Tibial nerve (tissue), 4 donors: ENCODE results near the gene CTNND2. TPM values are rescaled to one million over a fixed set of nuclear protein-coding genes. Genes with fewer than 3 reads are reported as not detected.

ENCODE experiments used
- DNase-seq, 2 donors: peaks; one replicate each; pipeline ENCODE4 v3.0.0-alpha.2; 2019; ENCODE audit warnings: low spot score in 2 of 2
- H3K27ac ChIP-seq, 4 donors: fragments of 200-600 bp; sonication (generic) in 3 of 4; one replicate each; pipeline ENCODE4 v1.5.1; 2017 to 2019; ENCODE audit warnings: mild to moderate bottlenecking in 1 of 4
- H3K27me3 ChIP-seq, 2 donors: fragments of 200-600 bp; sonication (generic) in 1 of 2; one replicate each; pipeline versions ENCODE4 v1.5.1 to v1.6.0; 2017 to 2019
- H3K36me3 ChIP-seq, 3 donors: fragments of 200-600 bp; sonication (generic); one replicate each; pipeline ENCODE4 v1.5.1; 2018 to 2019
- H3K4me1 ChIP-seq, 4 donors: fragments of 200-600 bp; sonication (generic) in 3 of 4; one replicate each; pipeline ENCODE4 v1.5.1; 2017 to 2019
- H3K4me3 ChIP-seq, 4 donors: fragments of 200-600 bp; sonication (generic) in 3 of 4; one replicate each; pipeline ENCODE4 v1.5.1; 2017 to 2019; ENCODE audit warnings: mild to moderate bottlenecking in 1 of 4, moderate library complexity in 1 of 4
- H3K9me3 ChIP-seq, 4 donors: fragments of 200-600 bp; sonication (generic) in 3 of 4; one replicate each; pipeline ENCODE4 v1.5.1; 2017 to 2019
- EP300 ChIP-seq, 2 donors: sonication (generic); formaldehyde crosslinking; IDR thresholded peaks; one replicate each; pipeline ENCODE4 v1.6.1; 2017; ENCODE audit warnings: antibody characterized with exemption in 2 of 2, mild to moderate bottlenecking in 1 of 2
- POLR2A ChIP-seq, 2 donors: fragments of 450-650 bp; IDR thresholded peaks; one replicate each; pipeline ENCODE4 v1.6.1; 2017; ENCODE audit warnings: antibody characterized with exemption in 2 of 2, mild to moderate bottlenecking in 2 of 2, moderate library complexity in 2 of 2
- WGBS, 2 donors: methylation state at CpG; one replicate each; pipeline ENCODE4 v1.1.5; 2018; 5-methylcytosine and 5-hydroxymethylcytosine counted together
- total RNA-seq, 4 donors: library from RNA; depleted of rRNA; stranded (reverse); fragments of >200 nt; gene quantifications; one replicate each; pipeline ENCODE4 v1.1.0, GENCODE V29; 2016
- TF ChIP-seq, protein P1 (sequence below), 5 experiments: fragments of 200-600 bp in 3 of 5; fragments of 450-650 bp in 2 of 5; sonication (generic) in 3 of 5; IDR thresholded peaks; one replicate each; pipeline ENCODE4 v1.5.1; 2016 to 2019; ENCODE audit warnings: antibody characterized with exemption in 5 of 5, mild to moderate bottlenecking in 3 of 5, moderate library complexity in 2 of 5

The CTNND2 gene
- total RNA-seq, 4 donors from 2014 or later: 1.5 to 5.7 (median 2.5) TPM; not detected in 1

DNA sequence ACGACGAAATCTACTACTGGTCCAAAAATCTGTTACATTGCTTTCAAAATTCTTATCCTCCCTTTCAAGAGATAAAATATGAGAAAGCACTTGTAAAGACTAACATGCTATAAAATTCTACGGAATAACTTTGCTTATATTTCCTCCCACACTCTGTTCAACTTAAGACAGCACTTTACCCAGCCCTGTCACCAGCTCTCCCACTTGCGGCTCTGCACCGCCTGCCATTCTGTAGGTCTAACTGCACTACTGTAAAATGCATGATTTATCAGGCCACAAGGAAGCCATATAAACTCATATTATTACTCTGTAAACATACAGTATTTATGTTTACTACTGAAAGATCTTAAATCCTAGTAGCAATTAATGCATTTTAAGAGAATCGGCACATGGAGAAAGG lies 11.4 kb downstream of the CTNND2 start:
- Histone ChIP-seq H3K4me3 (no peak overlapping the region), H3K4me1 (no peaks in the 10 kb centered on the region), H3K9me3 (peaks cover 0 to 13% (median 2%) of the 10 kb centered on the region in 4 donors), H3K27me3 (no peaks in the 10 kb centered on the region), H3K27ac (no peak overlapping the region), H3K36me3 (no peaks in the 10 kb centered on the region)
- DNase-seq: no peak
- WGBS, 2 donors: 85 to 88% methylated on average over 6 of the region's 6 CpGs
- TF ChIP-seq POLR2A (IDR thresholded peaks at IDR 0.05) (no peak), EP300 (IDR thresholded peaks at IDR 0.05) (no peak)
- TF ChIP-seq, protein P1, sequence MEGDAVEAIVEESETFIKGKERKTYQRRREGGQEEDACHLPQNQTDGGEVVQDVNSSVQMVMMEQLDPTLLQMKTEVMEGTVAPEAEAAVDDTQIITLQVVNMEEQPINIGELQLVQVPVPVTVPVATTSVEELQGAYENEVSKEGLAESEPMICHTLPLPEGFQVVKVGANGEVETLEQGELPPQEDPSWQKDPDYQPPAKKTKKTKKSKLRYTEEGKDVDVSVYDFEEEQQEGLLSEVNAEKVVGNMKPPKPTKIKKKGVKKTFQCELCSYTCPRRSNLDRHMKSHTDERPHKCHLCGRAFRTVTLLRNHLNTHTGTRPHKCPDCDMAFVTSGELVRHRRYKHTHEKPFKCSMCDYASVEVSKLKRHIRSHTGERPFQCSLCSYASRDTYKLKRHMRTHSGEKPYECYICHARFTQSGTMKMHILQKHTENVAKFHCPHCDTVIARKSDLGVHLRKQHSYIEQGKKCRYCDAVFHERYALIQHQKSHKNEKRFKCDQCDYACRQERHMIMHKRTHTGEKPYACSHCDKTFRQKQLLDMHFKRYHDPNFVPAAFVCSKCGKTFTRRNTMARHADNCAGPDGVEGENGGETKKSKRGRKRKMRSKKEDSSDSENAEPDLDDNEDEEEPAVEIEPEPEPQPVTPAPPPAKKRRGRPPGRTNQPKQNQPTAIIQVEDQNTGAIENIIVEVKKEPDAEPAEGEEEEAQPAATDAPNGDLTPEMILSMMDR (IDR thresholded peaks at IDR 0.05): no peak

DNA sequence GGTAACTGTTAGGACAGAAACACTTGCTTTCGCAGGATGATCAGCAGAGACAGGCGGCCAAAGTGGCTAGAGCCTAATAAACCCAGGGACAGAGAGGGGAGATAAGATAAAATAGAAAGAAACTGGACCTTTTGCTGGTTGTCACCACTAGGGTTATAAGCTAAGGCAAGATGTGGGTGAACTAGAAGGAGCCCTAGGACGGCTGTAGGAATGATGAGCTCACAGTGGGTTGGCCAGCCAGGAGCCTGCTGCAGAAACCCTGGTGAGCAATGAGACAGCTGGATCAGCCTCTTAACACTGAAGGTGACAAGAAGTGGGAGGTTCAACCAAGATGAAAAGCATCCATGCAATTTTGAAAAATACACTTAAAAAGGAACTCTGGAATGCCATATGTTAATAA lies 13.5 kb downstream of the CTNND2 start:
- Histone ChIP-seq H3K27ac (no peak overlapping the region), H3K4me3 (no peak overlapping the region), H3K4me1 (no peaks in the 10 kb centered on the region), H3K27me3 (no peaks in the 10 kb centered on the region), H3K36me3 (no peaks in the 10 kb centered on the region), H3K9me3 (no peaks in the 10 kb centered on the region)
- 64 to 72% methylated on average over 3 of the region's 3 CpGs for WGBS, 2 donors
- TF ChIP-seq, protein P1 (IDR thresholded peaks at IDR 0.05): no peak
- TF ChIP-seq POLR2A (IDR thresholded peaks at IDR 0.05) (no peak), EP300 (IDR thresholded peaks at IDR 0.05) (no peak)
- DNase-seq: no peak

DNA sequence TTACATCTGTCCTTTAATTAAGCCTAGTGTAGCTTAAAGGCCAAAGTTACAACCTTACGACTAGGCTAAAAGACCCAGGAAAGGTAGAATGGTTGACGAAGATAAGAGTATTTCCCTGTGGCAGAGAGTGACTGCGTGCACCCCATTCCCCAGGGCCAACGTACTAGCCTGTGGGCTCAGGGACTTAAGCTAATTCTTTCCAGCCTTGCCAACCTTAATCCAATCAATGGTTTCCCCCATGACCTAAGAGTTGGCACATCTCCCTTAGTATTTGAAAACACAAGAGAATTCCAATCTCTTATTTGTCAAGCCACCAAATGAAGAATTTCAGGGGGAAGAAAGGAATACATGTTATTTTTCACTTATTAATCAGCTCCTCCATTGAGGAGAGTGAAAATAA lies 16.0 kb downstream of the CTNND2 start:
- no peaks in the 10 kb centered on the region for H3K36me3 ChIP-seq
- DNase-seq: no peak
- no peak overlapping the region for H3K27ac ChIP-seq
- no peaks in the 10 kb centered on the region for H3K27me3 ChIP-seq
- H3K4me1 ChIP-seq: no peaks in the 10 kb centered on the region
- no peaks in the 10 kb centered on the region for H3K9me3 ChIP-seq
- H3K4me3 ChIP-seq: no peak overlapping the region
- TF ChIP-seq EP300 (IDR thresholded peaks at IDR 0.05) (no peak), POLR2A (IDR thresholded peaks at IDR 0.05) (no peak)
- TF ChIP-seq, protein P1 (IDR thresholded peaks at IDR 0.05): no peak
- WGBS, 2 donors: 91 to 92% methylated on average over 4 of the region's 4 CpGs

DNA sequence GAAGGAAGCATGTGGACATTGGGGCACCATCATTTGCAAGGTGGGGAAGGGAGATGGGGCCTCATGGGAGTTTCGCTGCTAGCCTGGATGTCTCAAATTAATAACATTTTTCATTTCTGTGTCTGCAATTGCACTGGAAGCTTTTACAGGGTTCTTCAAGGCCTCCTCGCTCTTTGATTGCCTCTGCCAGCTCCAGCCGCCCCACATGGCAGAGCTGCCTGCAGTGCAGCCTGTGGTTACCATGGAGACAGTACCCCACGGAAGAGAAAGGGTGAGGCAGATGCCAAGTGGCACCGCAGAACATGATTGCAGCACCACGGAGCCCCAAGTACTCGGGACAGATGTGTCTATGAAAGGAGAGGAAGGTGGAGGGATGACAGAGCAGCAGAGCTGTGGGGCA lies 25.4 kb downstream of the CTNND2 start:
- H3K36me3 ChIP-seq: no peaks in the 10 kb centered on the region
- H3K27me3 ChIP-seq: no peaks in the 10 kb centered on the region
- H3K27ac ChIP-seq: no peak overlapping the region
- DNase-seq: no peak
- H3K4me1 ChIP-seq: no peaks in the 10 kb centered on the region
- no peaks in the 10 kb centered on the region for H3K9me3 ChIP-seq
- H3K4me3 ChIP-seq: no peak overlapping the region
- 66 to 69% methylated on average over 7 of the region's 7 CpGs for WGBS, 2 donors
- TF ChIP-seq POLR2A (IDR thresholded peaks at IDR 0.05) (no peak), EP300 (IDR thresholded peaks at IDR 0.05) (no peak)
- TF ChIP-seq, protein P1 (IDR thresholded peaks at IDR 0.05): no peak

DNA sequence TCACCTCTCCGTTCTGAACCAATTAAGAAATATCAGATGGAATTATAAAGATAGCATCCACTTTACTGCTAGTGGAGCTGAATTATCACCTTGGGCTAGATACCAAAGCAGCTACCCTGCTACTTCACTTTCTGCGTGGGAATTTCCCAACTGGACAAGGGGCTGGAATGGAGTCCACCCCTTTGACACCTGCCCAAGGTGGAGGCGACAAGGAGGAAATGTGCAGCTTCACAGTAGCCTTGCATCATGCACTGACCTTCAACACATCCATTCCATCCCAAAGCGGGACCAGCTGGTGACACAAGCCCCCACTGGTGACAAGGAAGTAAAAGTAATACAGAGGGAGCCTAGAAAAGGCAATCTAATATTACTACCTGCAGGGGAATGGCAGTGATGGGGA lies 30.7 kb downstream of the CTNND2 start:
- Histone ChIP-seq H3K4me3 (no peak overlapping the region), H3K9me3 (no peaks in the 10 kb centered on the region), H3K27ac (no peak overlapping the region), H3K4me1 (no peaks in the 10 kb centered on the region), H3K27me3 (no peaks in the 10 kb centered on the region), H3K36me3 (no peaks in the 10 kb centered on the region)
- no peak for TF ChIP-seq EP300 (IDR thresholded peaks at IDR 0.05)
- TF ChIP-seq POLR2A (IDR thresholded peaks at IDR 0.05): no peak
- TF ChIP-seq, protein P1 (IDR thresholded peaks at IDR 0.05): no peak
- 79 to 85% methylated on average over 4 of the region's 4 CpGs for WGBS, 2 donors
- DNase-seq: no peak
